GM12891 (cell line): ENCODE data around the gene CLIC5.

ENCODE experiments used
- POLR2A ChIP-seq: IDR thresholded peaks from 2 replicates; pipeline ENCODE4 v1.6.1; 2011; ENCODE audit warnings: low read depth, low read length, control low read depth
- POLR2AphosphoS5 ChIP-seq: IDR thresholded peaks from 2 replicates; pipeline ENCODE4 v1.6.1; 2011; ENCODE audit warnings: low read depth, low read length, control low read depth
- SPI1 ChIP-seq: IDR thresholded peaks from 2 replicates; pipeline ENCODE4 v1.6.1; 2011; ENCODE audit warnings: low read depth, low read length, control low read depth
- TAF1 ChIP-seq: IDR thresholded peaks from 2 replicates; pipeline ENCODE4 v1.6.1; 2011; ENCODE audit warnings: low read depth, low read length, control low read depth

GRCh38 chr6:45969026-45969425 is 46.6 kb downstream of the CLIC5 start:
- TF ChIP-seq POLR2AphosphoS5: no peak
- no peak for TF ChIP-seq POLR2A
- no peak for TF ChIP-seq SPI1
- TF ChIP-seq TAF1: no peak
